ENCODE results near the gene SORBS2.
"Not testable (repeated sequence)": the region's sequence is repeated elsewhere in the genome, so short reads cannot be mapped to it uniquely, and the experiment has no call there.

The SORBS2 gene

GRCh38 chr4:185811509-185812364 lies at the start of gene SORBS2:
Gene SORBS2 (minus strand): TSS chr4:185812194. CDS start chr4:185690571, 121,623 bp downstream.
- DNase-seq (ENCODE audit: low read depth in 2 of 2): no peak

- no peak for DNase-seq (ENCODE audit: low read depth in 2 of 2)
These were observed 47.1 kb upstream of the SORBS2 start for GRCh38 chr4:185859111-185859510.

GRCh38 chr4:185857561-185857960 lies 45.6 kb upstream of the SORBS2 start:
- not testable (repeated sequence) for DNase-seq (ENCODE audit: low read depth in 2 of 2)

GRCh38 chr4:185853841-185854240 lies 41.8 kb upstream of the SORBS2 start:
- no peak for DNase-seq (ENCODE audit: low read depth in 2 of 2)

GRCh38 chr4:185852961-185853360 lies 41.0 kb upstream of the SORBS2 start:
- no peak for DNase-seq (ENCODE audit: low read depth in 2 of 2)

GRCh38 chr4:185849664-185850550 lies 37.9 kb upstream of the SORBS2 start:
- DNase-seq (ENCODE audit: low read depth in 2 of 2): no peak

GRCh38 chr4:185847352-185848097 lies 35.5 kb upstream of the SORBS2 start:
- no peak for DNase-seq (ENCODE audit: low read depth in 2 of 2)

GRCh38 chr4:185846505-185847150 lies 34.6 kb upstream of the SORBS2 start:
- DNase-seq (ENCODE audit: low read depth in 2 of 2): no peak

- DNase-seq (ENCODE audit: low read depth in 2 of 2): no peak
These were observed 34.0 kb upstream of the SORBS2 start for GRCh38 chr4:185845966-185846365.

GRCh38 chr4:185841451-185841850 lies 29.5 kb upstream of the SORBS2 start:
- DNase-seq (ENCODE audit: low read depth in 2 of 2): no peak

- no peak for DNase-seq (ENCODE audit: low read depth in 2 of 2)
These were observed 29.0 kb upstream of the SORBS2 start for GRCh38 chr4:185840953-185841352.

GRCh38 chr4:185840201-185840600 lies 28.2 kb upstream of the SORBS2 start:
- no peak for DNase-seq (ENCODE audit: low read depth in 2 of 2)

GRCh38 chr4:185839770-185840169 lies 27.8 kb upstream of the SORBS2 start:
- DNase-seq (ENCODE audit: low read depth in 2 of 2): no peak

GRCh38 chr4:185839194-185839712 lies 27.3 kb upstream of the SORBS2 start:
- DNase-seq (ENCODE audit: low read depth in 2 of 2): no peak

GRCh38 chr4:185838514-185839193 lies 26.7 kb upstream of the SORBS2 start:
- DNase-seq (ENCODE audit: low read depth in 2 of 2): no peak

- DNase-seq (ENCODE audit: low read depth in 2 of 2): no peak
These were observed 26.1 kb upstream of the SORBS2 start for GRCh38 chr4:185838104-185838452.

GRCh38 chr4:185837415-185838103 lies 25.6 kb upstream of the SORBS2 start:
- no peak for DNase-seq (ENCODE audit: low read depth in 2 of 2)

GRCh38 chr4:185836241-185837084 lies 24.5 kb upstream of the SORBS2 start:
- DNase-seq (ENCODE audit: low read depth in 2 of 2): no peak

GRCh38 chr4:185835814-185836213 lies 23.8 kb upstream of the SORBS2 start:
- DNase-seq (ENCODE audit: low read depth in 2 of 2): no peak

Measured in stimulated activated CD8-positive, alpha-beta memory T cell treated with anti-CD3 and anti-CD28 coated beads, Interleukin-15, amount 100 ng/mL, for 48 hours (primary cell).